Prostate gland (tissue), 2 donors: ENCODE results near the gene TRAF1. TPM values are rescaled to one million over a fixed set of nuclear protein-coding genes. Genes with fewer than 3 reads are reported as not detected.

Experiments
- DNase-seq: peaks from one replicate; pipeline ENCODE4 v3.0.0-alpha.2; 2019; ENCODE audit warnings: low spot score
- H3K27ac ChIP-seq, 2 donors: fragments of 200-600 bp; sonication (generic); 2 replicates each; pipeline ENCODE4 v1.5.1; 2017 to 2019
- H3K27me3 ChIP-seq: fragments of 200-600 bp; sonication (generic); replicated peaks from 2 replicates; pipeline ENCODE4 v1.5.1; 2019; ENCODE audit not compliant: insufficient read depth
- H3K36me3 ChIP-seq, 2 donors: fragments of 200-600 bp; sonication (generic); 1 replicate in 1 of 2; 2 replicates in 1 of 2; pipeline versions ENCODE4 v1.5.1 to v1.8.1; 2017 to 2019
- H3K4me1 ChIP-seq: fragments of 200-600 bp; sonication (generic); replicated peaks from 2 replicates; pipeline ENCODE4 v1.5.1; 2019
- H3K4me3 ChIP-seq, 2 donors: fragments of 200-600 bp; sonication (generic); 2 replicates each; pipeline ENCODE4 v1.5.1; 2017 to 2019
- H3K9me3 ChIP-seq: fragments of 200-600 bp; sonication (generic); 2 replicates; pipeline ENCODE4 v1.5.1; 2017
- CTCF ChIP-seq, 4 experiments: fragments of 200-600 bp in 2 of 4; fragments of 450-650 bp in 2 of 4; sonication (generic) in 2 of 4; IDR thresholded peaks; 1 replicate in 3 of 4; 2 replicates in 1 of 4; pipeline ENCODE4 v1.5.1; 2016 to 2019; ENCODE audit warnings: antibody characterized with exemption in 4 of 4, mild to moderate bottlenecking in 2 of 4, moderate library complexity in 2 of 4
- POLR2A ChIP-seq: fragments of 450-650 bp; IDR thresholded peaks from one replicate; pipeline ENCODE4 v1.6.1; 2016; ENCODE audit warnings: antibody characterized with exemption, mild to moderate bottlenecking
- POLR2AphosphoS5 ChIP-seq: sonication (generic); formaldehyde crosslinking; IDR thresholded peaks from one replicate; pipeline ENCODE4 v1.6.1; 2017; ENCODE audit warnings: antibody characterized with exemption
- WGBS: methylation state at CpG from one replicate; pipeline ENCODE4 v1.1.5; 2018; 5-methylcytosine and 5-hydroxymethylcytosine counted together
- intact Hi-C: fragments of 100-400 bp; cut with DNase I; formaldehyde crosslinking; loops from one replicate; pipeline ENCODE4 v1.14.2; 2022
- total RNA-seq, 2 donors: library from RNA; depleted of rRNA; stranded (reverse); fragments of >200 nt; gene quantifications; one replicate each; pipeline ENCODE4 v1.1.0, GENCODE V29; 2016

Gene TRAF1
- total RNA-seq, 2 donors from 2014 or later: 3.1 to 6.9 TPM

- no peak for DNase-seq
- WGBS: 64% methylated on average over 5 of the region's 5 CpGs
- TF ChIP-seq POLR2A: no peak
- TF ChIP-seq POLR2AphosphoS5: no peak
- TF ChIP-seq CTCF (IDR thresholded peaks at IDR 0.05): no peak
Observed at GRCh38 chr9:120909904-120910303, 16.7 kb downstream of the TRAF1 start.

GRCh38 chr9:120905315-120906164, 21.1 kb downstream of the TRAF1 start:
- no peaks in the 10 kb centered on the region for H3K27me3 ChIP-seq
- no peak overlapping the region for H3K4me3 ChIP-seq
- TF ChIP-seq CTCF (IDR thresholded peaks at IDR 0.05) (no peak), POLR2AphosphoS5 (no peak), POLR2A (no peak)
- H3K9me3 ChIP-seq: no peaks in the 10 kb centered on the region
- H3K27ac ChIP-seq: no peak overlapping the region
- intact Hi-C loops: no loop called here
- DNase-seq: no peak
- H3K4me1 ChIP-seq: no peaks in the 10 kb centered on the region
- no peaks in the 10 kb centered on the region for H3K36me3 ChIP-seq
- WGBS: 86% methylated on average over 11 of the region's 11 CpGs

More at GRCh38 chr9:120909904-120910303, 16.7 kb downstream of the TRAF1 start:
- intact Hi-C loops: no loop called here
- Histone ChIP-seq H3K4me1 (no peaks in the 10 kb centered on the region), H3K27me3 (no peaks in the 10 kb centered on the region), H3K9me3 (no peaks in the 10 kb centered on the region), H3K27ac (no peak overlapping the region), H3K36me3 (no peaks in the 10 kb centered on the region), H3K4me3 (no peak overlapping the region)

- H3K4me1 ChIP-seq: no peaks in the 10 kb centered on the region
- intact Hi-C loops: no loop called here
- no peaks in the 10 kb centered on the region for H3K9me3 ChIP-seq
- no peaks in the 10 kb centered on the region for H3K27me3 ChIP-seq
- H3K4me3 ChIP-seq: no peak overlapping the region
- no peak for DNase-seq
- H3K36me3 ChIP-seq: no peaks in the 10 kb centered on the region
- 93% methylated on average over 11 of the region's 11 CpGs for WGBS
- TF ChIP-seq POLR2A (no peak), POLR2AphosphoS5 (no peak), CTCF (IDR thresholded peaks at IDR 0.05) (no peak)
- H3K27ac ChIP-seq: no peak overlapping the region
Observed at GRCh38 chr9:120904978-120905301, 21.7 kb downstream of the TRAF1 start.

- Histone ChIP-seq H3K27me3 (no peaks in the 10 kb centered on the region), H3K4me3 (no peak overlapping the region), H3K4me1 (no peaks in the 10 kb centered on the region), H3K27ac (no peak overlapping the region), H3K9me3 (no peaks in the 10 kb centered on the region), H3K36me3 (no peaks in the 10 kb centered on the region)
- 88% methylated on average over 15 of the region's 16 CpGs for WGBS
- DNase-seq: no peak
- intact Hi-C loops: no loop called here
- TF ChIP-seq POLR2AphosphoS5: no peak
- no peak for TF ChIP-seq POLR2A
- no peak for TF ChIP-seq CTCF (IDR thresholded peaks at IDR 0.05)
Observed at GRCh38 chr9:120904061-120904977, 22.3 kb downstream of the TRAF1 start.
